Loucy (cell line): ENCODE measurements around the gene VRK2.

Experiments
- EZH2phosphoT487 ChIP-seq: fragments of 200-600 bp; IDR thresholded peaks from 2 replicates; pipeline ENCODE4 v1.6.1; 2018; ENCODE audit warnings: antibody characterized with exemption, mild to moderate bottlenecking, moderate library complexity, borderline replicate concordance
- TF ChIP-seq, protein P1 (sequence below): fragments of 200-600 bp; sonication (generic); conservative IDR thresholded peaks from 2 replicates; pipeline ENCODE4 v1.5.1; 2014; ENCODE audit warnings: mild to moderate bottlenecking, antibody characterized with exemption, low read length

DNA sequence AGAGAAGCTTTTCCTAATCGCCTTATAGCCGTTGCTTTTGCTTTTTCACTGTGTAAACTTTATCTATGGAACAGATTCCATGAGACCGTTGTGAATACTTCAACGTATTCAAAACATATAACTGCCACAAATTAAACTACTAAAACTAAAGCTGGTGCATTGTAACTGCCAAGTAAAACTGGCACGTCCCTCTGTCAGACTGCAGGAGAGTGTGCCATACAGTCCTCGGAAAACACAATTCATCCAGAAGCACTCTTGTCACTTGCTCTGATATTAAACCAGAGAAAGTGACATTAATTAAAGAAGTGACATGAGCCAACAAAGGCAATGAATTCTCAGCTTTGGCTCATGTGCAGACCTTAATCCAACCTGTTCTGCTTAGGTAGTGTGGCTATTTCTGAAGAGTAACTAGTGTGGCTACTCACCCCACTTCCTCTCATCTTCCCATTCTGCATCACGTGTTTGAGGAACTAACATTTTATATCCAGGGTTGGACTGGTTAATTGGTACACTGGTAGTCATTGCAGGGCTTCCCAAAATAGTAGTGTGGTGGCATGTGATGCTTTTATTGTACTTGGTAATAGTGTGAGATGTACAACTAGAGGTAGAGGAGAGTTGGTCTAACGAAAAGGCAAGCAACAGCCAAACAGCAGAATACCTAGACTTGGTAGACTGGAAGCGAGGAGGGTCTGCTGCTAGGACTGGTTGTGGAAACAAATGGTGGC is 9.7 kb downstream of the VRK2 start:
- TF ChIP-seq, protein P1, sequence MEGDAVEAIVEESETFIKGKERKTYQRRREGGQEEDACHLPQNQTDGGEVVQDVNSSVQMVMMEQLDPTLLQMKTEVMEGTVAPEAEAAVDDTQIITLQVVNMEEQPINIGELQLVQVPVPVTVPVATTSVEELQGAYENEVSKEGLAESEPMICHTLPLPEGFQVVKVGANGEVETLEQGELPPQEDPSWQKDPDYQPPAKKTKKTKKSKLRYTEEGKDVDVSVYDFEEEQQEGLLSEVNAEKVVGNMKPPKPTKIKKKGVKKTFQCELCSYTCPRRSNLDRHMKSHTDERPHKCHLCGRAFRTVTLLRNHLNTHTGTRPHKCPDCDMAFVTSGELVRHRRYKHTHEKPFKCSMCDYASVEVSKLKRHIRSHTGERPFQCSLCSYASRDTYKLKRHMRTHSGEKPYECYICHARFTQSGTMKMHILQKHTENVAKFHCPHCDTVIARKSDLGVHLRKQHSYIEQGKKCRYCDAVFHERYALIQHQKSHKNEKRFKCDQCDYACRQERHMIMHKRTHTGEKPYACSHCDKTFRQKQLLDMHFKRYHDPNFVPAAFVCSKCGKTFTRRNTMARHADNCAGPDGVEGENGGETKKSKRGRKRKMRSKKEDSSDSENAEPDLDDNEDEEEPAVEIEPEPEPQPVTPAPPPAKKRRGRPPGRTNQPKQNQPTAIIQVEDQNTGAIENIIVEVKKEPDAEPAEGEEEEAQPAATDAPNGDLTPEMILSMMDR: no peak
- no peak for TF ChIP-seq EZH2phosphoT487
